Duodenal mucosa (tissue), 2 donors: Measurements from ENCODE around the gene NEK6.
A peak's percentile ranks its signal among the peaks of the same experiment; 100 is the strongest.

Experiments used
- H3K27ac ChIP-seq: one replicate; pipeline ENCODE4 v1.7.0; 2013; ENCODE audit warnings: low read depth, low read length
- H3K27me3 ChIP-seq, 2 donors: one replicate each; pipeline ENCODE4 v1.7.0; 2013; ENCODE audit warnings: low read length in 2 of 2, control low read depth in 1 of 2; ENCODE audit not compliant: insufficient read depth in 2 of 2, control insufficient read depth in 1 of 2
- H3K36me3 ChIP-seq, 2 donors: one replicate each; pipeline ENCODE4 v1.7.0; 2013; ENCODE audit warnings: low read length in 2 of 2, control low read depth in 1 of 2; ENCODE audit not compliant: insufficient read depth in 2 of 2, control insufficient read depth in 1 of 2
- H3K4me1 ChIP-seq, 2 donors: one replicate each; pipeline ENCODE4 v1.7.0; 2013; ENCODE audit warnings: low read length in 2 of 2, control low read depth in 1 of 2; ENCODE audit not compliant: insufficient read depth in 2 of 2, control insufficient read depth in 1 of 2
- H3K4me3 ChIP-seq, 2 donors: one replicate each; pipeline ENCODE4 v1.7.0; 2013; ENCODE audit warnings: low read length in 2 of 2, low read depth in 1 of 2
- H3K9ac ChIP-seq, 2 donors: one replicate each; pipeline ENCODE4 v1.7.0; 2013; ENCODE audit warnings: low read length in 2 of 2, low read depth in 1 of 2
- H3K9me3 ChIP-seq, 2 donors: one replicate each; pipeline ENCODE4 v1.7.0; 2013; ENCODE audit warnings: low read length in 2 of 2, control low read depth in 1 of 2; ENCODE audit not compliant: control insufficient read depth in 1 of 2

The NEK6 gene

DNA sequence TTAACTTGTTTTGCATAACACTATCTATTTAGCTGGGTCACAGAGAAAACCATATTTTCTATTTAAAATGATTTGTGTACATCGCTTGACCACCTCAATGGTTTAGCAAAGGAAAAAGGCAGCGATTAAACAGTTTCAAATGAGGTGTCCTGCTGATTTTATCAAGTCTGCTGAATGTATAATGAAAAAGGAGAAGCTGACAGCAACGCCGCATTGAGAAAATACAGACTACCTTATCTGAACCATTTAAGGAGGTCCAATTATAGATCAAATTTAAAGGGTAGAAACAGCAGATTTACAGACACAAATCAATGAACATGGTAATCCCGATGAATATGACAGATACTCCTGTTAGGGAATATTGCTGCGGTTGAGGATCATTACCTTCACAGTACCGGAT, 127.9 kb downstream of the NEK6 start:
- peaks cover 0 to 15% of the 10 kb centered on the region in 2 donors for H3K36me3 ChIP-seq
- H3K9me3 ChIP-seq = no peaks in the 10 kb centered on the region
- H3K4me3 ChIP-seq = no peak overlapping the region
- no peak overlapping the region for H3K9ac ChIP-seq
- no peaks in the 10 kb centered on the region for H3K27me3 ChIP-seq
- peaks cover 20 to 43% of the 10 kb centered on the region in 2 donors for H3K4me1 ChIP-seq
- no peak overlapping the region for H3K27ac ChIP-seq

DNA sequence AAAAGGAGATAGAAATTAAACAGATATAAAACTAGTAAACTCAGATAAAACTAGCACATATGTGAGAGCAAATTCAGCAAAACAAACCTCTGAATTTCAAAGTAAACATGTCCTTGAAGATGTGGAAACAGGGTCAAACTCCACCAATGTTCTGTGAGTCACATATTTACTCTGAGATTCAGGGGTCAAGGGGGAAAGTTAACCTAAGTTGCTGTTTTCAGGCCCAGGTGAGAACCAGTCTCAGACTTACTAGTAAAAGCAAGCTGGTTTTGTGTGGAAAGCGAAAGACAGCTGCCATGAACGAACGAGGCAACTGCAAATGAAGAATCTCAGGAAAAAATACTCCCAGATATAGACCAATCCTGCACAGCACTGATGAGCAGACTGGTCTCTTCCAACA, 128.5 kb downstream of the NEK6 start:
- Histone ChIP-seq H3K27ac (no peak overlapping the region), H3K27me3 (no peaks in the 10 kb centered on the region), H3K36me3 (peaks cover 0 to 15% of the 10 kb centered on the region in 2 donors), H3K4me1 (peaks cover 26 to 48% of the 10 kb centered on the region in 2 donors), H3K4me3 (no peak overlapping the region), H3K9ac (no peak overlapping the region), H3K9me3 (no peaks in the 10 kb centered on the region)

DNA sequence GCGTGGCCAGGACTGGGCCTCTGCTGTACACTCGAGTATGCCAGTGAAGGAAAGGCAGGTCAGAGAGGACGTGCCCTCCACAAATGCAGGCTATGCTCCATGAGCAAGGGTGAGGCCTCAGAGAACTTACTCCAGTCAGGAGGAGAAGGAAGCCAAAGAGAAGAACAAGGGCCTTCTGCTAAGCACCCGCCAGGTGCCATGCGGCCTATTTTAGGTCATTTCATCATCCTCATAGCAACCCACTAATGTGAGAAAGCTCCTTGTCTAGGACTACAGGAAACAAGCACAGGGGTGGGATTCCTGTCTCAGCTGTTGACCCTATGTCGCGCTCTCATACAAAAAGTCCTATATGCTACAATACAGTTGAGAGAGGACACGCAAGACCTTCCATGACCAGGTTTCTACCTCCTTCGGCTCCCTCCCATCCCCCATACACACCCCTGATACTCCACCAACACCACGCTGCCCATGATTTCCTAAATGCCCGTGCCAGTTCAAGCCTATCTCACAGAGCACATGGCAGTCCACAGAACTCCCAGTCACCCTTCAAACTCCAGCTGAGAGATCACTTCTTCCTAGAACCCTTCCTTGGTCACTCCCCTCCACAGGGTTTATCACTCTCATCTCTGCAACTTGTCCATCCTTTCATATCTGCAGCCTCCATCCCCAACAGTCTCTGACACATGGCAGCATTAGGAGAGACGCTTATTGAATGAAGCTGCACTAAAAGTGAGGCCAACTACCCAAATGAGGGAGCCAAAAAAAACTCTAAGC, 130.7 kb downstream of the NEK6 start:
- Histone ChIP-seq H3K4me1 (peaks cover 28 to 50% of the 10 kb centered on the region in 2 donors), H3K9ac (no peak overlapping the region), H3K36me3 (peaks cover 0 to 11% of the 10 kb centered on the region in 2 donors), H3K27me3 (no peaks in the 10 kb centered on the region), H3K4me3 (no peak overlapping the region), H3K9me3 (no peaks in the 10 kb centered on the region), H3K27ac (no peak overlapping the region)

DNA sequence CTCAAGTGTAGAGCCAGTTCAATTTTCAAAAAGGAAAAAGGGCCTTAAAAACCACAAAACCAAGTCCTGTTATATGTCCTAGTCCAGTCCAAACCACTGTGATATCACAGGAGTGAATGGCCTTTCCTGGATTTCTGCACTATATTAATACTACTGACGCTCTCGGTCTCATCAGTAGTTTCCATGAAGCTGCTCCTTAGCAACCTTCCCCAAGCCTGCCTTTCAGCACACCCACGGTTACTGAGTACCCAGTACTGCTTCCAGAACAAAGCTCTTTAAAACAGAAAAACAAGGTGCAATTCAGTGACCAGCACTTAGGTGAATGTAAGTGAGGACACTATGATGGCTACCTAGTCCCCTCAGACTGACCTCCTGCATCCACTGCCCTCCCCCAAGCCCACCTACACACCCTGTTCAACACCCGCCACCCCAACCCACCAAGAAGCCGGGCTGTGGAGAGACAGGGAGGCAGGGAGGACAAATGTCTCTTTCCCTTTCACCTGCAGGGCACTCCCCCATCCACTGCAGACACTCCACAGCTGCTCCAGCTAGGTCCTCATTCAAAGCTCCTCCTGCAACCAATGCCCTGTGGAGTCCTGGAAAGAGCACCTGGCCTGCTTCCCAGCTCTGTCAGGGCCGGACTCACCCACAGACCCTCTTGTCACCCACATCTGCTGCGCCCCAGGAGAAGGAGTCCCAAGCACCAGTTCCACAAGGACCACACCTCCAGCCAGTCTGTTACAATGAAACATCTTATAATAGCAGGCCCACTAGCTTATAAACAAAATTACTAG, 131.6 kb downstream of the NEK6 start:
- no peak overlapping the region for H3K27ac ChIP-seq
- peaks cover 4 to 7% of the 10 kb centered on the region in 2 donors for H3K36me3 ChIP-seq
- H3K9ac ChIP-seq = no peak overlapping the region
- no peaks in the 10 kb centered on the region for H3K9me3 ChIP-seq
- peaks cover 28 to 50% of the 10 kb centered on the region in 2 donors for H3K4me1 ChIP-seq
- H3K27me3 ChIP-seq = no peaks in the 10 kb centered on the region
- H3K4me3 ChIP-seq = no peak overlapping the region

DNA sequence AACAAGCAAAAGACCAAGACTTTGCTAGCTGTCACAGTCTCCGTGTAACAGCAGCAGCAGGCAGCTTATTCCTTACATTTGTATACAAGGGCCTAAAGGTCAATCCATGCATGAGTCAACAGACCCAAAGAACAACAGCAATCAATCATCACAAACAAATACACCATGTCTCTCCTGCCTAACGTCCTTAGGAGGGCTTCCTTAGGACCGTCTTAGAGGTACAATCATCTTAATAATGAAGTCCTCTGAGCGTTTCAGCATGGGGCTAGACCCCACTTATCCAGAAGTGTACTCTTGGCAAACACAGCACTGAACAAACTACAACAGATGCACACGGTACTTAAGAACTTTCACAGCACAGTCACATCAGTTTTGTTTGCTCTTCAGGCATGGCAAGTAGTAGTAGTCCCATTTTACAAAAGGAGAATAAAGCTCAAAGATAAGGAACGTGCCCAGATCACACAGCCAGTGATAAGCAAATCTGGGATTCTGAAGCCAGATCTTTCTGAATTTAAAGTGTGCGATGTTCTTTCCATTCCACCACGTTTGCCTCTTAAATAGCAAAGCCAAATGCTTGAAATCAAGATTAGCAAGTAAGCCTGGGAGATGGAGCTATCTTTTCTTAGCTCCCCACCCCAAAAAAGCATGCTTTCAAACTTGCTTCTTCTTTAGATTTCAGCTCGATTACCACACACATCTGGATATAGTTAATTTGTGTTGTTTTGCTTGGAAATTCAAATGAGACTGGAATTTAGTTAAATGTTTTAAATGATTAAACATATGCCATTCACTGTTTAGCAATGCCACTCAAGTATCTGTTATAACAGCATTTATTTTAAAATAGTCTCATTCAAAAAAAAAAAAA, 133.3 kb downstream of the NEK6 start:
- Histone ChIP-seq H3K27ac (no peak overlapping the region), H3K9ac (no peak overlapping the region), H3K27me3 (no peaks in the 10 kb centered on the region), H3K9me3 (no peaks in the 10 kb centered on the region), H3K4me1 (peaks cover 24 to 47% of the 10 kb centered on the region in 2 donors), H3K4me3 (peak overlapping the region; percentile 2 to 32), H3K36me3 (peaks cover 4 to 11% of the 10 kb centered on the region in 2 donors)

DNA sequence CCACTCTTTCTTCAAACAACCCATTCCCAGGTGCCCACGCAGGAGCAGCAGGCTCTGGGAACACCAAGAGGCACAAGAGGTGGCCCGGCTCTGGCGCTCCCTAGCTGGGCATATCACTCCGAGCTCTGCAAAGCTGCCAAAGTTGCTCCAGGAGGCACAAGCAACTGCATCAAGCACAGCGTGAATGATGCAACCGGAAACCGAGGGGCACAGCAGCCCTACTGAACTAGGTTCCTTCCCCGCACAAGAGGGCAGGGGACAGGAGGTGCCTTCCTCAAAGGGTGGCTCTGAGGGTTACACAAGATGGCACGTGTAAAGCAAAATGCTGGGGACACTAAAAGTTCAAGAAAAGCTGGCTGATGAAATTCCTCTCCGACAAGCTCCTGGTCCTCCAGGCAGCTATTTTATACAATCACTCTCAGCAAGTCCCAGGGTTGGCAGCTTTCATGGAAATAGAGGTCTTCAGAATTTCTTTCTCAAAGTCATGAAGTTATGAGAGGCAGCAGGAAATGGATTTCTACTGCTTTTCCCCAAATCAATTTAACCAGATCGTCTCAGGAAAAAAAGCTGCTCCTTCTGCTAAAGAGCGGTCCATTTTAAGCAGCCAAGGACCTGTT, 134.6 kb downstream of the NEK6 start:
- Histone ChIP-seq H3K36me3 (peaks cover 4 to 23% of the 10 kb centered on the region in 2 donors), H3K27me3 (no peaks in the 10 kb centered on the region), H3K9me3 (no peaks in the 10 kb centered on the region), H3K9ac (no peak overlapping the region), H3K4me1 (peaks cover 18 to 41% of the 10 kb centered on the region in 2 donors), H3K4me3 (no peak overlapping the region), H3K27ac (no peak overlapping the region)

DNA sequence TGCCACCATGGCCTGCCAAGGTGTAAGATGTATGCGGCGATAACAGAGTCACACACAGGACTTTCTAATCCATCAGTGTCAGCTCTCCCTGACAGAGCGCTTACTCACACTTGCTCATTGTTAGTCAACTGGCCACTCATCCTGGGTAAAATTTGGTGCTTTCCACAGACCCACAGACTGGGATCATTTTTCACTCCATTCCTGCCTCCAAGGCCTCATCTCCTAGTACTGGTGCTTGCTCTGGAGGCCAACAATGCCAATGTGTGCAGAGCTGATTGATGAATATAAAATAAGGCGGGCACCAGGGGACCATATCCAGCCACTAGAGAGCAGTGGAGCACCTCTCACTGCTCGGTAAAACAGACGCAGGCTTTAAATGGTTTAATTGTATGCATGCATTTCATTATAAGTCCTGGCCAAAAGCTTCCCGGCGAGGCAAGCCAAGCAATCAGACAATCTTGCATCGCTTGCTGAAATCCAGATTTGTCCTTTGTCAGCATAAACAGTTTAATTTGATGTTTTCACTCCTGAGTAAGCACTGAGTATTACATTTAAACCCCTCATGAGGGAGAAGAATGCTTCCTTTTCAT, 135.2 kb downstream of the NEK6 start:
- H3K4me3 ChIP-seq = no peak overlapping the region
- H3K9ac ChIP-seq = no peak overlapping the region
- H3K27ac ChIP-seq = no peak overlapping the region
- H3K4me1 ChIP-seq = peaks cover 18 to 36% of the 10 kb centered on the region in 2 donors
- no peaks in the 10 kb centered on the region for H3K27me3 ChIP-seq
- peaks cover 4 to 23% of the 10 kb centered on the region in 2 donors for H3K36me3 ChIP-seq
- no peaks in the 10 kb centered on the region for H3K9me3 ChIP-seq

DNA sequence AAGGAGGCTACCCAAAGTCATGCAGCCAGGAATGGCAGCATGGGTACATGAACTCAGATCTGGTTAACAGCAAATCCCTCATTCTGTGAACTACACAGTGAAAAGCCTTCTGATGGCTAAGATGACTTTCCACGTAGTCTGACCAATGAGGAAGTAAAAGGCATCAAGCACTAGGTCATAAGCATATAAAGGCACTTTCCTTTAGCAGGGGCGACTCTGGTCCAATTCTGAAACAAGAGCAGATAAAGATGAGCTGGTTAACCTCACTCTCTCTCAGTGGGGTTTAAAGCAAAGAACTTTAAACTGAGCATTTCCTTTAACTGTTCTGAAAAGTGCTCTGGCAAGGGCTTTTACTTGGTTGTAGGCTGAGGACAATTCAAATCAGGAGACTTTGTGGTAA, 136.4 kb downstream of the NEK6 start:
- H3K27ac ChIP-seq = no peak overlapping the region
- no peak overlapping the region for H3K9ac ChIP-seq
- no peak overlapping the region for H3K4me3 ChIP-seq
- no peaks in the 10 kb centered on the region for H3K27me3 ChIP-seq
- H3K9me3 ChIP-seq = no peaks in the 10 kb centered on the region
- H3K4me1 ChIP-seq = peaks cover 13 to 25% of the 10 kb centered on the region in 2 donors
- H3K36me3 ChIP-seq = peaks cover 4 to 25% of the 10 kb centered on the region in 2 donors

DNA sequence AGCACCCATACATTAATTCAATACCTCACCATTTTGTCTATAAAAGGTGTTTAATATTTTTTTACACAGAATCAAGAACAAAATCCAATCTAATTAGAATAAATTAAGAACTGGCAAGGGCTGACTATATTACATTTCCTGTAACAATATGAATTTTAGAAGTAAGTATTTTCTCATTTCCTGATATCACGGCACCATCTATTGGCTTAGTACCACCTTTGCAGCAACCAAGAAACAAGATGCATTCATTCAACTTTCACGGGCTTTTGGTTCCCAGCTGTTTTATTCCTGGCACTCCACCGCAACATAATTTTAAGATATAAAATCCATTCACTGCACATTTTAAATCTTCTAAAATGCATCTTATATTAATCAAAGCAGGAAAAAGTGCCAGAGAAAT, 136.8 kb downstream of the NEK6 start:
- H3K36me3 ChIP-seq = peaks cover 4 to 26% of the 10 kb centered on the region in 2 donors
- H3K4me1 ChIP-seq = peaks cover 10 to 21% of the 10 kb centered on the region in 2 donors
- H3K9ac ChIP-seq = no peak overlapping the region
- no peaks in the 10 kb centered on the region for H3K27me3 ChIP-seq
- H3K27ac ChIP-seq = no peak overlapping the region
- H3K4me3 ChIP-seq = no peak overlapping the region
- no peaks in the 10 kb centered on the region for H3K9me3 ChIP-seq
